Brain pericyte (primary cell): ENCODE measurements around the gene RANBP3.
"Not testable (repeated sequence)": the region's sequence is repeated elsewhere in the genome, so short reads cannot be mapped to it uniquely, and the experiment has no call there.

ENCODE experiments used
- DNase-seq: peaks from one replicate; pipeline ENCODE4 v3.0.0-alpha.2; 2012; ENCODE audit warnings: low read depth, low spot score

Gene RANBP3

DNA sequence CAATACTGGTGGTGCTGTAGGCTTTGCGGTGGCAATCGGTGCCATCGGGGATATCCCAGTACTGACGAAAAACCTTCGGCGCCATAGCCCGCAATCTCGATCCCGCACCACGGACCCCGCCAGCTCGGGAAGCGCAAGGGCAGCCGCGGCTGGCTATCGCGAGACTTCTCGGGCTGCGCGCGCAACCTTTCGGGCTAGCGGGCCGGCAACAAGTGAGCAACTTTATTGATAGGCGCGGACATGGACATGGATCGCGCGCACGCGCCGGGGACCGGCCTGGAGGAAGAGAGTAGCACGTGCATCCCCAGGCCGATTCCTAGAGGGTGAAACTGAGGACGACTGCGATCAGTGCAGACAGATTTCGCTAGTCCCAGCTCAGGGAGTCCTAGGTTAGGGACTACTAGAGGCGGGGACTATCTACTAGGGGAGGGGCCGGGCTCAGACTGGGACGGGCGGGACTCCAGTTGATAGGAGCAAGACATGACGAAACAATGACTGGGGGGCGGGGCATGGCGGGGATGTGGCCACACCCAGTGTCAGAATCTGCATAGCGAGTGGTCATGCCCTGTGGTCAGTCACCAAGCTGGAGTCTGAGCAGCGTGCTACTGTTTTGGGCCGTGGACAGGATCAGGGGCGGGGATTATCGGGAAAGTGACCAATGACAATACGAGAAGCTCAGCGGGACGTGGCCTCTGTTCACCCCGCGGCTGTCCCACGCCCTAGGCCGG is 74.2 kb downstream of the RANBP3 start, which contains the start of gene NDUFA11:
Gene NDUFA11, minus strand, starts transcription at position 167 of the 728 bp plus-strand sequence. Its CDS starts 82 bp downstream, at position 85.
- peak; percentile 97 for DNase-seq

DNA sequence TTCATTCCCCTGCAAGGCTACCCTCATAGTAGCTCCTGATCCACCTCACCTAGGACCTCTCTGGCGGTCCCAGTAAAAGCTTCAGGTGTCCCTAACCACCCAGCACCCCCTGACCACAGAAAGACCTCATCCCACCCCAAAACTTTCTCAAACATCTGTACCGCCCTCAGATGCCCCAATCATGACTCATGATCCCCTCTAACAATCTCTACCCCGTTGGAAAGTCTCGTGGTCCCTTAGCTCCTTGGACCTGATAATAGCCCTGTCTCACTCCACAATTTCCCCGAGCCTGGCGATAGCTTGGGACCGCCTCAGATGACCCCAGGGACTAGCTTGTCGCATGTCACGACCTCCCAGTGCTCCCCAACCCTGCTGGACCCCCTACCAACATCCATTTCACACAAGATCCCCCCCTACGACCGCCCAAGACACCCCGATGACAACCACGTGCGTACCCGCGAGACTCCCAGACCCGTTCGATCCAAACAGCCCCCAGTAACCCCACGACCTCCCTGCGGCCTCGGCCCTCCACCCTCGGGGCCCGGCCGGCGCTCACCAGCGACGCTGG is 74.8 kb downstream of the RANBP3 start:
- no peak for DNase-seq

DNA sequence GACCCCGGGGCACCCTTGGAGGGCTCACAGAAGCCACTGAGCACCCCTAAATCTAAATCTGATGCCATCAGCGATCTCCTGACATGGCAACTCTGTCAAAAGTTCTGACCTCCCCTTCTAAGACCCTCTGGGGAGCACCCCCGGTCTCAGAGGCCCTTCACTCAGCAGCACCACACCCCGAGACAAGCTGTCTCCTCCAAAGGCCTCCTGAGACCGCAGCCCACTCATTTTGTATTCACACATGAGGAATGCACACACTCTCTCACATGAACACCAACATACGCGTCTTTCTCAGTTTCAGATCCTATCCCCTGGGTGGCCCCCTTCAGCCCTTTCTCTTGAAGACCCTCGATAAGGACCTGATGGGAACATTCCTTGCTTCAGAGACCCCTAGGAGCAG is 77.0 kb downstream of the RANBP3 start:
- no peak for DNase-seq

GRCh38 chr19:5899728-5900526 is 78.0 kb downstream of the RANBP3 start:
- no peak for DNase-seq

GRCh38 chr19:5897189-5897969 is 80.6 kb downstream of the RANBP3 start:
- DNase-seq: no peak

GRCh38 chr19:5896365-5897076 is 81.4 kb downstream of the RANBP3 start:
- no peak for DNase-seq

DNA sequence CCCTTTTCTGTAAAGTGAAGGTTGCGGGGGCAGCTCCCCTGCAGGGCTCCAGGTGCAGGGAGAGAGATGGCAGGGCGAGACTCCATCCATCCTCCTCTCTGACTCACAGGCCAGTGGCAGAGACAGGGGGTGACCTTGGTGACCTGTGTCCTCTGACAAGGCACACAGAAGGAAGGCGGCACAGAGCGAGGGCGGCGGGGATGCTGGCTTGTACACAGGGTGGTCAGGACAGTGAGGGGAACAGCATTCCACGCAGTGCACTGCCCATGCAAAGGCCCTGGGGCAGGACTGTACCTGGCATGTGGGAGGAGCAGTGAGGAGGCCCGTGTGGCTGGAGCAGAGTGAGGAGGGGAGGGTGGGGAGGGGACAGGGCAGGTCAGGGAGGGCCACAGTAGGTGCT is 82.0 kb downstream of the RANBP3 start:
- DNase-seq: no peak

GRCh38 chr19:5895409-5895808 is 82.5 kb downstream of the RANBP3 start:
- no peak for DNase-seq

- no peak for DNase-seq
Measured at GRCh38 chr19:5894704-5895349, 83.1 kb downstream of the RANBP3 start.

DNA sequence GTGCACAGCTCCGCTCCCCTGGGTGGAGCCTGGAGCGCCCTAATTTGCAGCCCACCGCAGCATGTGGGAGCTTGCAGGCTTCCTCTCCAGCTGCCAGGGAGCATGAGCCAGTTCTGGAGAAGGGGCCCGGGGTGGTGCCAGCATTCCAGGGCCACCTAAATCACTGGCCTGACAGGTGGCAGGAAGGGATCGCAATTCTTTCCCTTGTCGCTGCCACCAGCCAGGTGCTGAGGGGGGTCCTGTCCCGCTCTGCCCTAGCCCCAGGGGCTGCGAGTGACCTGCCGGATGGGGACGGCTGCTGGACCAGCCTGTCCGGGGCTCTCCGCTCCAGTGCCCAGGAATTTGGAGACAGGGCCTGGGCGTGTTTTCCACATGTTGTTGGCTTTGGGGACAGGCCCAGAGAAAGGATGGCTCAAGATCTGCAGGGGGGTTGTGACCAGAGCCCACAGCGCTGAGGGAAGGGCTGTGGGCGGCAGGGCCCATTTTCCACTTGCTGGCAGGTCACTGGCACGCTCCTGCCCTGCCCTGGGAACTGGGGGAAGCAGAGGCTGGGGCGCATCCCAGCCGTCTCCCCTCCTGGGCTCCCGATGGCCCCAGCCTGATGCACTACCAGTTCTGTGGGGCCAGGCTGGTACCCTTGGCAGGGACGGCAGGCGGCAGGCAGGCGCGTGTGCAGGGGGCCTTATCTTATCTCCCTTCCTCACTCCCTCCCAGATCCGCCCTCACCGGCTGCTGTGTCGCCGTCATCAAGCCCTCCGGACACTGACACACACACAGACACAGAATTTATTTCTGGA is 83.8 kb downstream of the RANBP3 start:
- DNase-seq: no peak

DNA sequence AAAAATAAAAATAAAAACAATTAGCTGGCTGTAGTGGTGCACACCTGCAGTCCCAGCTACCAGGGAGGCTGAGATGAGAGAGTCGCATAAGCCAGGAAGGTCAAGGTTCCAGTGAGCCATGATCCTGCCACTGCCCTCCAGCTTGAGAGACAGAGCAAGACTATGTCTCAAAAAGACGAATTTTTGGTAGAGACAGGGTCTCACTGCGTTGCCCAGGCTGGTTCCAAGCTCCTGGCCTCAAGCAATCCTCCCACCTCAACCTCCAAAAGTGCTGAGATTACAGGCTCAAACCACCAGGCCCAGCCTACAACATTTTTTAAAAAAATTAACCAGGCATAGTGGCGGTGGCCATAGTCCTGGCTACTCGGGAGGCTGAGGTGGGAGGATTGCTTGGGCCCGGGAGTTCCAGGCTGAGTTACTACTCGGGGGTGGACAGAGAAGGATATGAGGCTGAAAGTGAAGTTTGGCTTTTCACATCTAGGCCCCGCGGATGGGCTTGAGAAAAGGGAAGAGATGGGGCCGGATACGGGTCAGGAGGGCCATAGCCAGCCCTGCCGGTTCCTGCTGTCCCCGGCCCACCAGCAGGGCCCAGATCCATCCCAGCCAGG is 84.5 kb downstream of the RANBP3 start:
- DNase-seq: no peak

- no peak for DNase-seq
Measured at GRCh38 chr19:5892772-5893275, 85.1 kb downstream of the RANBP3 start.

- no peak for DNase-seq
Measured at GRCh38 chr19:5891938-5892771, 85.8 kb downstream of the RANBP3 start.

DNA sequence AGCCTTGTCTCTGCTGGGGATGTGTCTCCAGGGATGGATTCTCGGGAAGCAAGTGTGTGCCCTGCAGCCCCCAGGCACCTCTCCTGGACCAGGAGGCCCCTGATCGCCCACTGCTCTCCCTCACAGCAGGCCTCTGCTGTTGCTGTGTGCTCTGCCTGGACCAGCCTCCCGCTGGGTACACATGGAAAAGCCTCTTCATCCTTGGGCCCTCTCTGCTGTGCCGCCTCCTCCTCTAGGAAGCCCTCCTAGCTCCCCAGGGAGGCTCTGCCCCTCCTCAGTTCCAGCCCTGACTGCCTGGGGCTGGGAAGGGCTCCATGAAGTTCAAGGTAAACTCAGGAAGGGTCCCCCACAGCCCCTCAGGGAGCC is 86.4 kb downstream of the RANBP3 start:
- no peak for DNase-seq

- DNase-seq: no peak
Measured at GRCh38 chr19:5890099-5890498, 87.8 kb downstream of the RANBP3 start.

GRCh38 chr19:5889288-5889971 is 88.5 kb downstream of the RANBP3 start:
- no peak for DNase-seq

DNA sequence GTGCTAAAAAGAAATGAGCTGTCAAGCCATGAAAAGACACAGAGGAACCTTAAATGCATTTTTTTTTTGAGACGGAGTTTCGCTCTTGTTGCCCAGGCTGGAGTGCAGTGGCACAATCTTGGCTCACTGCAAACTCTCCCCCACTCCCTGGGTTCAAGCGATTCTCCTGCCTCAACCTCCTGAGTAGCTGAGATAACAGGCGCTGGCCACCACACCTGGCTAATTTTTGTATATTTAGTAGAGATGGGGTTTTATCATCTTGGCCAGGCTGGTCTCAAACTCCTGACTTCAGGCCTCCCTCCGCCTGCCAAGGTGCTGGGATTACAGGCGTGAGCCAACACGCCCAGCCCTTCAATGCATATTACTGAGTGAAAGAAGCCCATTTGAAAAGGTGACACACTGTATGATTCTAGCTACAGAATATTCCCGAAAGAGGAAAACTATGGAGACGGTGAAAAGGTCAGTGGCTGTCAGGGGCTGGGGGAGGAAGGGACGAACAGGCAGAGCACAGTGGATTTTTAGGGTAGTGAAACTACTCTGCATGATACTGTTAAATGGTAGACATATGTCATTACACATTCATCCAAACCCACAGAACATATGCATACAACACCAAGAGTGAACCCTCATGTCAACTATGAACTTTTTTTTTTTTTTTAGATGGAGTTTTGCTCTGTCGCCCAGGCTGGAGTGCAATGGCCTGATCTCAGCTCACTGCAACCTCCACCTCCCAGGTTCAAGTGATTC is 93.7 kb downstream of the RANBP3 start:
- DNase-seq: not testable (repeated sequence)
